ENCODE data around the gene GNB1L.

The GNB1L gene

DNA sequence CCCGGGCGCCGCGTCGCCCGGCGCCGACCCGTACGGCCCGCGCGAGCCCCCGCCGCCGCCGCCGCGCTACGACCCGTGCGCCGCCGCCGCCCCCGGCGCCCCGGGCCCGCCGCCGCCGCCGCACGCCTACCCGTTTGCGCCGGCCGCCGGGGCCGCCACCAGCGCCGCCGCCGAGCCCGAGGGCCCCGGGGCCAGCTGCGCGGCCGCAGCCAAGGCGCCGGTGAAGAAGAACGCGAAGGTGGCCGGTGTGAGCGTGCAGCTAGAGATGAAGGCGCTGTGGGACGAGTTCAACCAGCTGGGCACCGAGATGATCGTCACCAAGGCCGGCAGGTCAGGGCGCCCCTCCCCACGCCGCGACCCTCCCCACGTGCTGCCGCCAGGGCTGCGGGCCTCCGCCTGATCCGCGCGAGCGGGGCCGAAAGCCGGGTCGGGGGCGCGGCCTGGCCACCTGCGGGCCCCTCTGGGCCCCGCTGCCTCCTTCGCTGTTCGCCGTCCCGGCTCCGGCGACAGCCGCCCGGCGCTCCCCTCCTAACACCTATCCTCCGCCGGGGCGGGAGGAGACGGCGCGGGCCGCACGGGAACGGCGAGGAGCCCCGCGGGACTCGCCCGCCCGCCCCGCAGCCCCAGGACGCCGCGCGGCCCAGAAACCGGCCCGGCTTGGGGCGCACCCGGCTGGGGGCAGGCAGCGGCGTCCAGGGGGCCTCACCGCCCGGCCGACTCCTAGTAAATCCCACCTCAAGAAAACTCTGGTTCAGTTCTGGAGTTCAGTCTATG is 93.5 kb downstream of the GNB1L start:
- H3K9me3 ChIP-seq (ENCODE audit: insufficient read depth, low read length) = no peaks in the 10 kb centered on the region
- TF ChIP-seq ZNF274 (IDR thresholded peaks at IDR 0.05; ENCODE audit: low read depth, low read length) (no peak), SUZ12 (IDR thresholded peaks at IDR 0.05; ENCODE audit: extremely low read depth, insufficient read depth, insufficient read length) (peak; percentile 63), YY1 (IDR thresholded peaks at IDR 0.05; ENCODE audit: insufficient read depth, insufficient read length) (no peak)
- H3K9ac ChIP-seq (ENCODE audit: insufficient read length, low read depth) = peak overlapping the region; percentile 56
- peaks cover 93% of the 10 kb centered on the region for H3K27me3 ChIP-seq (ENCODE audit: insufficient read depth, insufficient read length)
- H3K4me3 ChIP-seq (ENCODE audit: insufficient read length, low read depth) = peak overlapping the region; percentile 34
- peaks cover 11% of the 10 kb centered on the region for H3K4me1 ChIP-seq (ENCODE audit: insufficient read depth, insufficient read length)
- no peaks in the 10 kb centered on the region for H3K36me3 ChIP-seq (ENCODE audit: insufficient read depth, insufficient read length, low read length)
- no peak for DNase-seq (ENCODE audit: low read depth, low spot score)

GRCh38 chr22:19760058-19760950 is 94.4 kb downstream of the GNB1L start, which contains the start of gene TBX1:
TBX1 (plus strand) TSS chr22:19760778; CDS start chr22:19760844, 66 bp downstream.
- Histone ChIP-seq H3K9ac (ENCODE audit: insufficient read length, low read depth) (peak within 1 kb of the TSS; percentile 56), H3K4me1 (ENCODE audit: insufficient read depth, insufficient read length) (peaks cover 11% of the 10 kb centered on the region), H3K9me3 (ENCODE audit: insufficient read depth, low read length) (no peaks in the 10 kb centered on the region), H3K36me3 (ENCODE audit: insufficient read depth, insufficient read length, low read length) (no peaks in the 10 kb centered on the region), H3K27me3 (ENCODE audit: insufficient read depth, insufficient read length) (peaks cover 94% of the 10 kb centered on the region), H3K4me3 (ENCODE audit: insufficient read length, low read depth) (peak within 1 kb of the TSS; percentile 34)
- TF ChIP-seq ZNF274 (IDR thresholded peaks at IDR 0.05; ENCODE audit: low read depth, low read length) = no peak
- no peak for TF ChIP-seq YY1 (IDR thresholded peaks at IDR 0.05; ENCODE audit: insufficient read depth, insufficient read length)
- no peak for TF ChIP-seq SUZ12 (IDR thresholded peaks at IDR 0.05; ENCODE audit: extremely low read depth, insufficient read depth, insufficient read length)
- DNase-seq (ENCODE audit: low read depth, low spot score) = no peak

DNA sequence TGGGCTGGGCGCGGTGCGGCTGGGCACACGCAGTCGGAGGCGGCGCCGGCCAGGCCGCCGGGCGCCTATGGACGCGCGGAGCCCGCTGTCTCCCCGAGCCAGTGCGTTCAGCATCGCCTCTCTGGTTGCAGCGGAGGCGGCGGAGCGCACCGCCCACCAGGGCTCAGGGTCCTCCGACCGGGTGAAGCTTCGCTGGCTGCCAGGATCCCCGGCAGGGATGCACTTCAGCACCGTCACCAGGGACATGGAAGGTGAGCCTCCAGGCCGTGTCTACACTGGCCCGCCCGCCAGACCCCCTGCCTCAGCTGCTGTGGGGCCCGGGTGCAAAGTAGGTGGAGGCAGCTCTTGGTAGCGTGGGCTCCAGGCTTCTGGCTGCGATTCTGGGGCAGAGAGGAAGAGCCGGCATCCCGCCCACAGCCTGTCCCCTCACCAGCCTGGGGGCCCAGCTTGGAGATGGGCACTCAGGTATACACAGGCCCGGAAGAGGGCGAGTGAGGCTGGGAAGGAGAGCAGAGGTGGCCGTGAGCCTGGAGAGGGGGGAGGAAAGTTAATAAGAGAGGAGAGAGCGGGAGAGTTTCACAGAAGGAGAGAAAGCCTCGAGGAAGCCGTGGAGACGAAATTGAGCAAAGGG is 95.1 kb downstream of the GNB1L start:
- Histone ChIP-seq H3K9me3 (ENCODE audit: insufficient read depth, low read length) (no peaks in the 10 kb centered on the region), H3K4me3 (ENCODE audit: insufficient read length, low read depth) (no peak overlapping the region), H3K27me3 (ENCODE audit: insufficient read depth, insufficient read length) (peaks cover 94% of the 10 kb centered on the region), H3K9ac (ENCODE audit: insufficient read length, low read depth) (no peak overlapping the region), H3K4me1 (ENCODE audit: insufficient read depth, insufficient read length) (peaks cover 11% of the 10 kb centered on the region), H3K36me3 (ENCODE audit: insufficient read depth, insufficient read length, low read length) (no peaks in the 10 kb centered on the region)
- no peak for DNase-seq (ENCODE audit: low read depth, low spot score)
- TF ChIP-seq SUZ12 (IDR thresholded peaks at IDR 0.05; ENCODE audit: extremely low read depth, insufficient read depth, insufficient read length) = no peak
- TF ChIP-seq YY1 (IDR thresholded peaks at IDR 0.05; ENCODE audit: insufficient read depth, insufficient read length) = no peak
- no peak for TF ChIP-seq ZNF274 (IDR thresholded peaks at IDR 0.05; ENCODE audit: low read depth, low read length)

DNA sequence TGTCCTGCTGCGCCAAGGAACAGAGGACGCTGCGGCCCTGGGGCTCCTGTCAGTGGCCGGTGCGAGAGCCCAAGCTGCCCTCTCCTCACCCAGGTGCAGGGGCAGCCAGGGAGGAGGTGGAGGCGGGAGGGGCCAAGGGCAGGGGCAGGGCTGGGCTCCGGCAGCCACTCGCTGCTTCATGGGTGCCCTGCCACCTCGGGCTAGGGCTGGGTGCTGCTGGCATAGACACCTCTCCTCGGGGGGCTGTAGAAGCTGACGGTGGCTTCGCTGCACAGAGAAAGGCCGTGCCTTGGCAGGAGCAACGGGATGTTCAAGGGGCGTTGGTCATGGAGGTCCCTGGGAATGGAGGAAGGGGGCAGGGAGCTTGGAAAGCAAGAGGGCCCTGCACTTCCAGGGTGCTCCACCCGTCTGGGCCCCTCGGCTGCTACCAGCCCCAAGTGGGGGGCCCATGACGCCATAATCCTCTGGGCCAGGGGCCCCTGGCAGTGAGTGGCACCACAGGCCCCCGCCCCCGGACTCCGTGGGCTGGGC is 95.7 kb downstream of the GNB1L start:
- no peak for TF ChIP-seq SUZ12 (IDR thresholded peaks at IDR 0.05; ENCODE audit: extremely low read depth, insufficient read depth, insufficient read length)
- Histone ChIP-seq H3K9me3 (ENCODE audit: insufficient read depth, low read length) (no peaks in the 10 kb centered on the region), H3K9ac (ENCODE audit: insufficient read length, low read depth) (no peak overlapping the region), H3K4me3 (ENCODE audit: insufficient read length, low read depth) (no peak overlapping the region), H3K4me1 (ENCODE audit: insufficient read depth, insufficient read length) (peaks cover 11% of the 10 kb centered on the region), H3K27me3 (ENCODE audit: insufficient read depth, insufficient read length) (peaks cover 94% of the 10 kb centered on the region), H3K36me3 (ENCODE audit: insufficient read depth, insufficient read length, low read length) (no peaks in the 10 kb centered on the region)
- DNase-seq (ENCODE audit: low read depth, low spot score) = no peak

GRCh38 chr22:19757985-19758895 is 96.4 kb downstream of the GNB1L start:
- H3K4me1 ChIP-seq (ENCODE audit: insufficient read depth, insufficient read length) = peaks cover 13% of the 10 kb centered on the region
- peaks cover 94% of the 10 kb centered on the region for H3K27me3 ChIP-seq (ENCODE audit: insufficient read depth, insufficient read length)
- H3K36me3 ChIP-seq (ENCODE audit: insufficient read depth, insufficient read length, low read length) = no peaks in the 10 kb centered on the region
- no peak for DNase-seq (ENCODE audit: low read depth, low spot score)
- H3K4me3 ChIP-seq (ENCODE audit: insufficient read length, low read depth) = no peak overlapping the region
- H3K9ac ChIP-seq (ENCODE audit: insufficient read length, low read depth) = no peak overlapping the region
- H3K9me3 ChIP-seq (ENCODE audit: insufficient read depth, low read length) = no peaks in the 10 kb centered on the region
- TF ChIP-seq YY1 (IDR thresholded peaks at IDR 0.05; ENCODE audit: insufficient read depth, insufficient read length) = no peak
- TF ChIP-seq SUZ12 (IDR thresholded peaks at IDR 0.05; ENCODE audit: extremely low read depth, insufficient read depth, insufficient read length) = no peak
- no peak for TF ChIP-seq ZNF274 (IDR thresholded peaks at IDR 0.05; ENCODE audit: low read depth, low read length)

Data from NT2/D1 (cell line).